Erythroblast (primary cell): ENCODE measurements around the gene STIM2.

Source experiments
- GATA1 ChIP-seq: IDR thresholded peaks from 2 replicates; pipeline ENCODE4 v1.6.1; 2011; ENCODE audit warnings: low read depth, mild to moderate bottlenecking, control low read depth, low read length, moderate library complexity
- POLR2A ChIP-seq: IDR thresholded peaks from 2 replicates; pipeline ENCODE4 v1.6.1; 2011; ENCODE audit warnings: mild to moderate bottlenecking, low read length

GRCh38 chr4:26858035-26858918, 2.4 kb upstream of the STIM2 start:
- TF ChIP-seq POLR2A (no peak), GATA1 (no peak)
